Fibroblast of upper back skin (primary cell): ENCODE measurements around the gene KCTD21.

Experiments used
- DNase-seq: peaks from one replicate; pipeline ENCODE4 v3.0.0-alpha.2; 2013

Gene KCTD21

GRCh38 chr11:78218707-78219492 lies 30.5 kb upstream of the KCTD21 start:
- DNase-seq, result no peak

GRCh38 chr11:78217650-78218541 lies 29.5 kb upstream of the KCTD21 start:
- no peak for DNase-seq

- no peak for DNase-seq
Measured at GRCh38 chr11:78216571-78217287, 28.3 kb upstream of the KCTD21 start.

GRCh38 chr11:78216021-78216420 lies 27.6 kb upstream of the KCTD21 start:
- no peak for DNase-seq

- DNase-seq, result no peak
Measured at GRCh38 chr11:78214331-78215194, 26.1 kb upstream of the KCTD21 start.

GRCh38 chr11:78213526-78214330 lies 25.3 kb upstream of the KCTD21 start:
- no peak for DNase-seq

GRCh38 chr11:78212586-78213371 lies 24.4 kb upstream of the KCTD21 start:
- DNase-seq, result peak; percentile 48

GRCh38 chr11:78211565-78211964 lies 23.1 kb upstream of the KCTD21 start:
- DNase-seq, result no peak

GRCh38 chr11:78210000-78210608 lies 21.7 kb upstream of the KCTD21 start:
- no peak for DNase-seq

GRCh38 chr11:78209478-78209877 lies 21.1 kb upstream of the KCTD21 start:
- DNase-seq, result no peak

- DNase-seq, result no peak
Measured at GRCh38 chr11:78208257-78209165, 20.1 kb upstream of the KCTD21 start.

- DNase-seq, result no peak
Measured at GRCh38 chr11:78207532-78208256, 19.3 kb upstream of the KCTD21 start.

- no peak for DNase-seq
Measured at GRCh38 chr11:78205691-78206090, 17.3 kb upstream of the KCTD21 start.

- no peak for DNase-seq
Measured at GRCh38 chr11:78205256-78205655, 16.8 kb upstream of the KCTD21 start.

- no peak for DNase-seq
Measured at GRCh38 chr11:78203184-78203583, 14.8 kb upstream of the KCTD21 start.

GRCh38 chr11:78202733-78203167 lies 14.3 kb upstream of the KCTD21 start:
- no peak for DNase-seq

- DNase-seq, result no peak
Measured at GRCh38 chr11:78201096-78201818, 12.8 kb upstream of the KCTD21 start.

GRCh38 chr11:78200553-78200952 lies 12.1 kb upstream of the KCTD21 start:
- no peak for DNase-seq
